ENCODE measurements around the gene FAM114A1. TPM values are rescaled to one million over a fixed set of nuclear protein-coding genes. Genes with fewer than 3 reads are reported as not detected.

Gene FAM114A1
- total and polyA plus RNA-seq, 2 of the 8 experiments (the other 6 are each of a cell fraction or from before 2014, with no cell fraction given): 9.5 to 12.0 TPM

- no peak overlapping the region for H3K56ac ChIP-seq (replicated peaks; ENCODE audit: insufficient read length, low read depth, low read length)
- H3K23ac ChIP-seq (ENCODE audit: insufficient read length): no peak overlapping the region
- TF ChIP-seq SIRT6 (IDR thresholded peaks at IDR 0.05; ENCODE audit: low read length): no peak
- TF ChIP-seq POLR2AphosphoS5 (IDR thresholded peaks at IDR 0.05; ENCODE audit: low read depth, low read length): no peak
- TF ChIP-seq CREB1 (IDR thresholded peaks at IDR 0.05): no peak
- TF ChIP-seq GABPA (IDR thresholded peaks at IDR 0.05; ENCODE audit: borderline replicate concordance, insufficient read depth, low read length): no peak
- no peak for TF ChIP-seq BRCA1 (IDR thresholded peaks at IDR 0.05; ENCODE audit: low read depth, low read length)
- TF ChIP-seq SIN3A (conservative IDR thresholded peaks at IDR 0.05 in 1 of 2, IDR thresholded peaks at IDR 0.05 in 1 of 2; ENCODE audit: low read depth in 1 of 2, low read length in 2 of 2): no peak
- TF ChIP-seq CBX5 (IDR thresholded peaks at IDR 0.05; ENCODE audit: low read depth, low read length): no peak
- no peak for TF ChIP-seq MAFK (IDR thresholded peaks at IDR 0.05; ENCODE audit: low read depth, low read length)
- TF ChIP-seq SIX5 (IDR thresholded peaks at IDR 0.05; ENCODE audit: low read depth, low read length): no peak
- TF ChIP-seq RBBP5 (IDR thresholded peaks at IDR 0.05; ENCODE audit: borderline replicate concordance, low read depth, low read length): no peak
- ChIA-PET CTCF (ENCODE audit: partially characterized antibody) (no interaction called here), POLR2A (ENCODE audit: partially characterized antibody) (no interaction called here)
- H2BK5ac ChIP-seq (ENCODE audit: low read depth, low read length): no peak overlapping the region
- H3K9me3 ChIP-seq (ENCODE audit: insufficient read depth in 2 of 2, low read depth in 1 of 2, low read length in 1 of 2): no peaks in the 10 kb centered on the region
- H3K27ac ChIP-seq (ENCODE audit: low read depth, low read length): no peak overlapping the region
- H3K4me2 ChIP-seq (ENCODE audit: insufficient read depth in 1 of 2, low read depth in 2 of 2, low read length in 2 of 2): no peak overlapping the region
- 95% methylated on average over 6 of the region's 6 CpGs; no CpG with 5 or more reads in 1 of the 2 experiments for WGBS, 2 experiments (ENCODE audit: extremely low coverage in 1 of 2, insufficient coverage in 1 of 2, insufficient read length in 1 of 2, insufficient replicate concordance in 2 of 2, low coverage in 1 of 2, low lambda C conversion rate in 2 of 2, missing lambda C conversion rate in 1 of 2)
- FAIRE-seq (no peak), DNase-seq (ENCODE audit: low read depth in 1 of 2, low spot score in 2 of 2) (no peak)
- no peak overlapping the region for H2BK15ac ChIP-seq (ENCODE audit: low read length)
- H2BK20ac ChIP-seq (ENCODE audit: low read length): no peak overlapping the region
- H4K20me1 ChIP-seq (replicated peaks in 1 of 2; ENCODE audit: control insufficient read depth in 1 of 2, insufficient read depth in 2 of 2, low read length in 2 of 2): no peaks in the 10 kb centered on the region
- no peak overlapping the region for H3K14ac ChIP-seq (ENCODE audit: insufficient read length)
- H3K36me3 ChIP-seq (ENCODE audit: control insufficient read depth in 2 of 4, insufficient read depth in 4 of 4, low read length in 3 of 4): no peaks in the 10 kb centered on the region; a peak in 1 of 8 replicates
- H2AK5ac ChIP-seq (ENCODE audit: low read depth, low read length): no peak overlapping the region
- no peak overlapping the region for H4K5ac ChIP-seq (ENCODE audit: insufficient read length, low read depth, low read length)
- no peak overlapping the region for H3K4me3 ChIP-seq (ENCODE audit: extremely low read depth in 1 of 4, insufficient read depth in 2 of 4, low read depth in 3 of 4, low read length in 4 of 4)
- no peak overlapping the region for H3K18ac ChIP-seq (ENCODE audit: extremely low read depth, low read length)
- H4K8ac ChIP-seq (ENCODE audit: extremely low read depth, insufficient read depth, low read length): no peak overlapping the region
- no peak overlapping the region for H4K91ac ChIP-seq (replicated peaks; ENCODE audit: insufficient read length, low read length)
- no peaks in the 10 kb centered on the region for H3K23me2 ChIP-seq (ENCODE audit: low read depth, low read length)
- H3K9ac ChIP-seq (replicated peaks in 1 of 4; ENCODE audit: extremely low read depth in 1 of 4, low read depth in 3 of 4, low read length in 3 of 4): no peak overlapping the region
- H3K79me1 ChIP-seq (ENCODE audit: low read depth, low read length): no peaks in the 10 kb centered on the region
- H3K4ac ChIP-seq (replicated peaks; ENCODE audit: insufficient read length, low read depth, low read length): no peak overlapping the region
- no peak overlapping the region for H2AFZ ChIP-seq (ENCODE audit: low read length)
- no peak overlapping the region for H2BK120ac ChIP-seq (replicated peaks; ENCODE audit: low read depth, low read length)
- H2BK12ac ChIP-seq (ENCODE audit: low read depth, low read length): no peak overlapping the region
- H3K4me1 ChIP-seq (replicated peaks in 1 of 4; ENCODE audit: control insufficient read depth in 3 of 4, insufficient read depth in 4 of 4, low read length in 3 of 4): no peaks in the 10 kb centered on the region
- H3K79me2 ChIP-seq (ENCODE audit: control insufficient read depth in 1 of 2, insufficient read depth in 2 of 2, low read length in 2 of 2): no peaks in the 10 kb centered on the region
- H3K27me3 ChIP-seq (replicated peaks in 1 of 4; ENCODE audit: control insufficient read depth in 3 of 4, extremely low read depth in 1 of 4, insufficient read depth in 3 of 4, low read length in 3 of 4): no peaks in the 10 kb centered on the region
Measured at GRCh38 chr4:38920677-38921076, 53.1 kb downstream of the FAM114A1 start.

All from H1 (cell line).